ENCODE data around the gene MFNG.

GRCh38 chr22:37504964-37505363, 18.8 kb upstream of the MFNG start:
- TF ChIP-seq CTCF (IDR thresholded peaks at IDR 0.05) = no peak
- no peak for TF ChIP-seq ZFX (IDR thresholded peaks at IDR 0.05; ENCODE audit: borderline replicate concordance)

All from 22Rv1 (cell line).